ENCODE data around the gene GLB1L3. TPM values are rescaled to one million over a fixed set of nuclear protein-coding genes. Genes with fewer than 3 reads are reported as not detected.

Gene GLB1L3
- polyA plus RNA-seq, 6 donors from 2014 or later: not detected

DNA sequence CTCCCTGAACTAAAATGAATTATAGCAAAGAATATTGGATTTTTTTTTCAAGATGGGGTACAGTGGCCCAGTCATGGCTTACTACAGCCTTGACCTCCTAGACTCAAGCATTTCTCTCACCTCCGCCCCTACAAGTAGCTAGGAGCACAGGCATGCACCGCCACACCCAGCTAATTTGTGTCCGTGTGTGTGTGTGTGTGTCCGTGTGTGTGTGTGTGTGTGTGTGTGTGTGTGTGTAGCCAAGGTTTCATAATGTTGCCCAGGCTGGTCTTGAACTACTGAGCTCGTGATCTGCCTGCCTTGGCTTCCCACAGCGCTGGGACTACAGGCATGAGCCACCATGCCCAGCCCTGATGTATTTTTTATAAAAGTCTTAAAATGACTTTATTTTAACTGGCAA, 35.6 kb upstream of the GLB1L3 start:
- Mint-ChIP-seq H3K36me3 (peaks cover 14 to 30% of the 10 kb centered on the region in 2 donors), H3K4me1 (peaks cover 0 to 6% (median 4%) of the 10 kb centered on the region in 3 donors), H3K27me3 (no peaks in the 10 kb centered on the region), H3K27ac (no peak overlapping the region), H3K9me3 (no peaks in the 10 kb centered on the region), H3K4me3 (no peak overlapping the region)
- DNase-seq (no peak), ATAC-seq (ENCODE audit: low read depth in 2 of 2) (no peak)

DNA sequence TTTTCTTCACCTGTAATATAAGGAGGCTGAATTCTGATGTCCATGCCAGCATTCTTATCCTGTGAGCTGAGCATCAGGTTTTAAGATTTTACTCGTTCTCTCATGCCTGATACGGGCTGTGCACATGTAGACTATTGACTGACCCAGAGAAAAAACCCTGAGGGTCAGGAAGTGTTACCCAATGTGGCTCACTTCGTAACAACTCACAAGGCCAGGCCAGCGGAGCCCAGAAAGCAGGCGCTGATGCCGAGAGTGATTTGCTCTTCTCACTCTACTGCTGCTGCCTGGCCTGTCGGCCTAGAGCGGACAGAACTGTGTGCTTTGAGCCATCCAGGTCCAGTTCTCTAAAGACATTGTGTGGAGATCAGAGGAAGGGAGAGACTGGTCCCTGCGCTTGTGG, 33.8 kb upstream of the GLB1L3 start:
- H3K27ac Mint-ChIP-seq: peak overlapping the region in 1 of 6 donors; percentile 57
- H3K36me3 Mint-ChIP-seq: peaks cover 21 to 29% of the 10 kb centered on the region in 2 donors
- H3K9me3 Mint-ChIP-seq: no peaks in the 10 kb centered on the region
- H3K4me1 Mint-ChIP-seq: peaks cover 0 to 6% (median 4%) of the 10 kb centered on the region in 3 donors
- no peak for ATAC-seq (ENCODE audit: low read depth in 2 of 2)
- no peaks in the 10 kb centered on the region for H3K27me3 Mint-ChIP-seq
- no peak overlapping the region for H3K4me3 Mint-ChIP-seq
- no peak for DNase-seq

DNA sequence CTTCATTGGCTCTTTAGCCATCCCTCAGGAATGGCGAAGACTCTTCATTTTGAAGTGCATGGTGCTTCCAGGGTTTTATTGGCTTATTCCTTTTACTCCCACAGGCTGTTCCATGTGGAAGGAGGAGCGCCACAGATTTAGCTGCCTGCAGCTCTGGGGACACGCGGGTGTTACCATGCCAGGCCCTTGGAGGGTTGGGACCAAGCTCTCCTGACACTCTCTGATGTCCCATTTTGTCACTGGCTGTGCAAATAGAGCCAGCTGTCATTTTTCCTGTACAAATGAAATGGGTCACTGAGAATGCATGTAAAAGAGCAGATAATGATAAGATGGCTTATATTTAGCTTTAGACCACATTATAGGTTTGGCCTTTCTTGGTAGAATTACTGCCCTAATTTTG, 32.3 kb upstream of the GLB1L3 start:
- DNase-seq (no peak), ATAC-seq (ENCODE audit: low read depth in 2 of 2) (no peak)
- H3K9me3 Mint-ChIP-seq: no peaks in the 10 kb centered on the region
- H3K27ac Mint-ChIP-seq: peak overlapping the region in 1 of 6 donors; percentile 42
- no peak overlapping the region for H3K4me3 Mint-ChIP-seq
- H3K27me3 Mint-ChIP-seq: no peaks in the 10 kb centered on the region
- peaks cover 0 to 6% (median 4%) of the 10 kb centered on the region in 3 donors for H3K4me1 Mint-ChIP-seq
- peaks cover 28 to 32% of the 10 kb centered on the region in 2 donors for H3K36me3 Mint-ChIP-seq

DNA sequence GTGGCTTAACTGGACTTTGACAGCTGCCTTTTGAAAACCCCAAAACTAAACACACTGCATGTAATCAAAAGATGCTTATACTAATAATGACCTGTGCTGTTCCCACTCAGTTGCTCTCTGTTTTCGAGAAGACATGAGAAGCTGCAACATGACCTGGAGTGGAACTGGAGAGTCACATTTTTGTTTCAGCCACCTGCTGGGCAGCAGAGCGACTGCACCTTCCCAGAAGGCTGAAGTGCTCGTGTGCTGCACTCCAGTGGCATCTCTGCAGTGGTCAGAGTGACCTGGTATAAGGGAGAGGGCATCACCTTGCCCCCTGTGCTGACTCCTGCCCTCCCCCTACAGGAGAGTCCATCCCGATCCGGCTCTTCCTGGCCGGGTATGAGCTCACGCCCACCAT, 31.6 kb upstream of the GLB1L3 start:
- peak; percentile 71 to 87 for ATAC-seq (ENCODE audit: low read depth in 2 of 2)
- no peak for DNase-seq
- peaks cover 28 to 31% of the 10 kb centered on the region in 2 donors for H3K36me3 Mint-ChIP-seq
- H3K4me3 Mint-ChIP-seq: no peak overlapping the region
- H3K9me3 Mint-ChIP-seq: no peaks in the 10 kb centered on the region
- no peak overlapping the region for H3K27ac Mint-ChIP-seq
- H3K27me3 Mint-ChIP-seq: no peaks in the 10 kb centered on the region
- peaks cover 0 to 6% (median 4%) of the 10 kb centered on the region in 3 donors for H3K4me1 Mint-ChIP-seq

DNA sequence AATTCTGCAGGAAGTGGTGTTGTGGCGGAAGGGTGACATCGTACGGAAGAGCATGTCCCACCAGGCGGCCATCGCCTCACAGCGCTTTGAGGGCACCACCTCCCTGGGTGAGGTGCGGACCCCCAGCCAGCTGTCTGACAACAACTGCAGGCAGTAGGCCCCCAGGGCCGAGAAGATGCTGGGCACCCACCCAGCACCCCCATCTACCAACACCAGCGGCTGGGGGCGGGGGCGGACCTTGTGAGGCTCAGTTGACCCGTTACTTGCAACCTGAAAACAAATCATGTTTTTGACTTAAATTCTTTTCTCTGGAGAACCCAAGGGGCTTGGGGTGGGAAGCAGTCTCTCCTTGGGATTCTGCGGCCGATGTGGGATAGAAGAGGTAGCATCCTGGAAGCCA, 30.7 kb upstream of the GLB1L3 start:
- Mint-ChIP-seq H3K36me3 (peaks cover 23 to 31% of the 10 kb centered on the region in 2 donors), H3K9me3 (no peaks in the 10 kb centered on the region), H3K4me1 (peaks cover 0 to 6% (median 4%) of the 10 kb centered on the region in 3 donors), H3K4me3 (no peak overlapping the region), H3K27ac (no peak overlapping the region), H3K27me3 (no peaks in the 10 kb centered on the region)
- ATAC-seq (ENCODE audit: low read depth in 2 of 2) (no peak), DNase-seq (no peak)

DNA sequence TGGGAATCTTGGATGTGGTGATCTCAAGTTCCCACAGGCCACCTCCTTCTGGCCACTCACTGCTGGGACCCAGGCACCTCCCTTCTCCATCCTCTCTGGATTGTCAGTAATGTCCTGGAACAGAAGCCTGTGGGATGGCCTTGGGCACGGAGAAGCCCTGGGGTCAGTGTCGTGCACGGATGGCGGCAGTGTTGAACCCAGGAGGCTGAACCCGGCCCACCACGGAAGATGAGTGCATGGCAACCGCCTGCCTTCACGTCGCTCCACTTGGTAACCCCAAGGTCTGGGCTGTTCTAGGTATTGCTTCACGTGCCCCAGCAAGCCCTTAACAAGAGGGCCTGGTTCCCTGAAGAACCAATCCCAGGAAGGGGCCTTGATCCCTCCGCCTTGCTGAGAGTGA, 30.1 kb upstream of the GLB1L3 start:
- DNase-seq (no peak), ATAC-seq (ENCODE audit: low read depth in 2 of 2) (no peak)
- Mint-ChIP-seq H3K9me3 (no peaks in the 10 kb centered on the region), H3K4me1 (peaks cover 0 to 6% (median 4%) of the 10 kb centered on the region in 3 donors), H3K27ac (no peak overlapping the region), H3K4me3 (no peak overlapping the region), H3K27me3 (no peaks in the 10 kb centered on the region), H3K36me3 (peaks cover 23 to 31% of the 10 kb centered on the region in 2 donors)

DNA sequence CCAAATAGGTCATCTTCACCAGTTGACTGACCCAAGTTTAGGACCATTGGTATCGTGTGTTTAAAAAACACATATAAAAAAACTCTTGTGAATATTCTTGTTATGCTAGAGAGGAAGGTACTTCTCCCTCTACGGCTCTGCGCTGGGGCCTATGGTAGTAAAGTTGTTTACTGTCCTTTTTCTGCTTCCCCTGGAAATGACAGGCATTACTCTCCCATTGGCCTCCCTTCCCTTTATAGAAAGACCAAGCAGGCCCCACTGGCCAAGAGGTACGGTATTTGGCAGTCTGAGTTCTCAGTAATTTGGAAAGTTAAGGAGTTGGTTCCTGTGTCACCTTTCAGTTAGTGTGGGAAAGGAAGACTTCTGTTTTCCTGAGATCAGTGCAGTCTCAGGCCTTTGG, 29.5 kb upstream of the GLB1L3 start:
- no peaks in the 10 kb centered on the region for H3K9me3 Mint-ChIP-seq
- H3K36me3 Mint-ChIP-seq: peaks cover 23 to 31% of the 10 kb centered on the region in 2 donors
- peaks cover 0 to 6% (median 4%) of the 10 kb centered on the region in 3 donors for H3K4me1 Mint-ChIP-seq
- no peak for DNase-seq
- peak overlapping the region in 1 of 8 donors; percentile 6 for H3K4me3 Mint-ChIP-seq
- no peak for ATAC-seq (ENCODE audit: low read depth in 2 of 2)
- no peak overlapping the region for H3K27ac Mint-ChIP-seq
- H3K27me3 Mint-ChIP-seq: no peaks in the 10 kb centered on the region

DNA sequence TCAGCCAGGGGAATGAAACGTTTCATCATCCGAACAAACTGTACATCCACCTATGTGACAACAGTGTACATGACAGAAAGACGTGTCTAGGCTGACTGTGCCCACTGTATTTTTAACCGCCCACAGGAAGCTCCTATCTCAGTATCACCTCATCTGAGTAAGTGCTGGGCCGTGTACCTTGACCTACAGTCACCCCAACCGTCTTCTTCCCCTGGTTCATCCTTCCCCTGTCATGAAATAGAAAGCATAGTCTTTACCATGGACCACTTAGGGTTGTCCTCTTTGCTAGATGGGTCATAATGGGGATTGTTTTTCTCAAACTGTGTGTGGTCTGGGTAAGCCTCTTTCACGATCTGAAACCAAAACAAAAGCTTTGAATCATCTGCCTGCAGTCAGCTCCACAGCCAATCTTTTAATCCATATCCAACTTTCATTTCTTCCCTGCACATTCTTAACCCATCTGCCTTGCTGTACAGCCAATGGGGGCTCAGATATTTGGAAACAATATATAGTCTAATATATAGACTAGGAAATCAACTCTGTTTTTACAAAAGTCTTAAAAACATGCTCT, 27.2 kb upstream of the GLB1L3 start:
- Mint-ChIP-seq H3K36me3 (peaks cover 23 to 31% of the 10 kb centered on the region in 2 donors), H3K27me3 (no peaks in the 10 kb centered on the region), H3K4me3 (peak overlapping the region in 2 of 8 donors; percentile 2 to 56), H3K4me1 (peaks cover 11 to 16% (median 15%) of the 10 kb centered on the region in 3 donors), H3K27ac (no peak overlapping the region), H3K9me3 (no peaks in the 10 kb centered on the region)
- no peak for ATAC-seq (ENCODE audit: low read depth in 2 of 2)
- no peak for DNase-seq

DNA sequence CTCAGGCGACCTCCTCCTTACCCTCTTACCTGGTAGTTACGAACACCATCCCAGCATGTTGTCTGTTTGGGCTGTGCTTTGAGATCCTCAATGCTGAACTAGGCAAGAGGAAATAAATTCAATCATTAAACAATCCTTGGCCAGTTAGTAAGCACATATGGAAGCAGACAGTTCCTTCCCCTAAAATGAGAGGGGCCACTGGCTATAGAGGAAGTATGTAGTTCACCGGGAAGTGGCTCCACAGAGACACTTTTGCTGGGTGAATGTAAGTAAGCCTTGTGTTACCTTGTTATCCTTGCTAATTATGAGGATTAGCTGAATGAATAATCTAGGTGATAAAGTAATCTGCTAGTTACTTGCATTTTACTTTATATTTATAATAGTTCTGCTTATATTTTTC, 25.9 kb upstream of the GLB1L3 start:
- Mint-ChIP-seq H3K36me3 (peaks cover 23 to 31% of the 10 kb centered on the region in 2 donors), H3K4me1 (peaks cover 11 to 20% (median 14%) of the 10 kb centered on the region in 3 donors), H3K4me3 (no peak overlapping the region), H3K9me3 (no peaks in the 10 kb centered on the region), H3K27ac (no peak overlapping the region), H3K27me3 (no peaks in the 10 kb centered on the region)
- DNase-seq (no peak), ATAC-seq (ENCODE audit: low read depth in 2 of 2) (no peak)

DNA sequence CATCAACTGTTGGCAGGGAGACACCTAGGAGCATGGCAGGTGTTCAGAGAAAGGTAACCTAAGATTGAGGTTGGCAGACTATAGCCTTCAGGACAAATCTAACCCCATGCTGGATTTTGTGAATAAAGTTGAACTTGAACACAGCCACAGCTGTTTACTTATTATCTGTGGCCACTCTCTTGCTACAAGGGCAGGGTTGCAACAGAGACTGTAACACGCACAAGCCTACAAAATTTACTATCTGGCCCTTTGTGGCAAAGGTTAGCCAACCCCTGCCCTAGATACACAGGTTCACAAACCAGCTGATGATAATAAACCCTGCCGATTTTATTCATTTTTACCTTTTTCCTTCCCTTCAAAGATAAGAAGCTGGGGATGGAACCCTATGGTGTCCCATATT, 25.5 kb upstream of the GLB1L3 start:
- ATAC-seq (ENCODE audit: low read depth in 2 of 2): no peak
- no peak overlapping the region for H3K4me3 Mint-ChIP-seq
- no peaks in the 10 kb centered on the region for H3K27me3 Mint-ChIP-seq
- DNase-seq: no peak
- no peaks in the 10 kb centered on the region for H3K9me3 Mint-ChIP-seq
- no peak overlapping the region for H3K27ac Mint-ChIP-seq
- H3K36me3 Mint-ChIP-seq: peaks cover 23 to 31% of the 10 kb centered on the region in 2 donors
- peaks cover 11 to 20% (median 14%) of the 10 kb centered on the region in 3 donors for H3K4me1 Mint-ChIP-seq

DNA sequence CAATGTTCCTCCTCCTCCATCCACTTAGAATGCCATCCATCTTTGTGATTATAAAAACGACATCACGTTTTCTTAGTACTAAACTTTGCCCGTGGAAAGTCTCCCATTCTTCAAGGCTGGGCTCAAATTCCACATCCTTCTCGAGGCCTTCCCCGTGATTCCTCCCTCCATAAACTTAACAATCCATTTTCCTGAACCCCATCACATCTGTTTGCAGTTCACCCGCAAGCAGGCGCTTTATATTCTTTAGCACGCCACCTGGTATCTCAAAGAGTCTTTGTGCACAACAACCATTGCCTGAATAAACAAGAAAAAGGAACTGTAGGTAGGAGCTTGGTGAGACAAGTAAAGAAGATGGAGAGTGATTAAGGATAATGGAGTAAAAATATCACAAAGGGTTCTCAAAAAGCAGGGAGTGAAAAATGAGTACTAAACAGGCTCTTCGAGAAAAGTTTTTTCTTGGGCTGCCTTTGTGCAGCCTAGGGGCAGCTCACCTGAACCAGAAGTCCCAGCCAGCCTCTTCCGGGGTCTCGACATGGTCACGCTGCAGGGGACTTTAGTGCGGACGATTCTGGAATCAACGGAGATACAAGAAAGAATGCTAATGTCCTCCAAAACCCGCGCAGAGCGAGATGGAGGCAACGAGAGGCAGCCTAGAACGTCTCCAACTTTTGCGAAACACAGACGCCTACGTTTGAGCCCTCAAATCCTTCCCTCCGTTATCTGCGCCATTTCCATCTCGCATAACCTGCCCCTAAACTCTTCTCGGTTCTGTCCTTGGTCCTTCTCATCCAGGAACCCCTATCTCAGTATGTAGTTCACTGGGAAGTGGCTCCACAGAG, 23.6 kb upstream of the GLB1L3 start:
- peaks cover 12 to 18% of the 10 kb centered on the region in 2 donors for H3K36me3 Mint-ChIP-seq
- ATAC-seq (ENCODE audit: low read depth in 2 of 2) (peak; percentile 3 to 8), DNase-seq (no peak)
- H3K4me3 Mint-ChIP-seq: peak overlapping the region; percentile 94 to 99 (median 96)
- peak overlapping the region in 5 of 6 donors; percentile 8 to 89 (median 78) for H3K27ac Mint-ChIP-seq
- no peaks in the 10 kb centered on the region for H3K9me3 Mint-ChIP-seq
- H3K27me3 Mint-ChIP-seq: no peaks in the 10 kb centered on the region
- peaks cover 13 to 20% (median 14%) of the 10 kb centered on the region in 3 donors for H3K4me1 Mint-ChIP-seq

DNA sequence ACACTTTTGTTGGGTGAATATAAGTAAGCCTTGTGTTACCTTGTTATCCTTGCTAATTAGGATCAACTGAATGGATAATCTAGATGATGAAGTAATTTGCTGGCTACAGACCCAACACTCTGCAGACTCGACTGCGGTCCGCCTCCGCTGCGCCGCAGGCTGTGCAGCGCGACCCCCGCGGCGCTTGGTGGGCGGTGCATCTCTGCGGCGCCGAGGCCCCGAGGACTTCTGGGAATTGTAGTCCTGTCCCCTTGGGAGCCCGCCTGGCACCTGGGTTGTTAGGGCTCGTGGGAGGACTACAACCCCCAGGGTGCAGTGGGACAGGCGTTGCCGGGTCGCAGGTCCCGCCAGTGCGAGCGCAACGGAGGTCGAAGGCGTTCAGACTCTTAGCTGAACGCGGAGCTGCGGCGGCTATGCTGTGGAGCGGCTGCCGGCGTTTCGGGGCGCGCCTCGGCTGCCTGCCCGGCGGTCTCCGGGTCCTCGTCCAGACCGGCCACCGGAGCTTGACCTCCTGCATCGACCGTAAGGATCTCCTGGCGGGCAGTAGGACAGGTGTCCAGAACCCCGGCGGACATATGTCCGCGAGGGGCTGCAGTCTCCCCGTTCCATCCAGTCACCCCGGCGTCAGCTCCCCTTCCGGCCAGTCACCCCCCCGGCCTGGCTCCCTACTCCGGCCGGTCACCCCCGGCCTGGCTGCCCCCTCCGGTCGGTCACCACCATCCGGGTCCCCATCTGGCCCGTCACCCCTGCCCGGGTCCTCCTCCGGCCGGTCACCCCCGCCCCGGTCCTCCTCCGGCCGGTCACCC, 22.8 kb upstream of the GLB1L3 start, which contains the start of the genes ACAD8 and THYN1:
Gene ACAD8, plus strand, starts transcription at position 381 of the 806 bp plus-strand sequence. Its CDS starts 33 bp downstream, at position 414.
Gene THYN1, minus strand, starts transcription at position 165 of the 806 bp plus-strand sequence. CDS start 470 bp downstream, outside the sequence.
- peak within 1 kb of the TSS; percentile 94 to 99 (median 96) for H3K4me3 Mint-ChIP-seq
- peak within 1 kb of the TSS in 5 of 6 donors; percentile 8 to 89 (median 78) for H3K27ac Mint-ChIP-seq
- peak; percentile 95 for DNase-seq
- no peaks in the 10 kb centered on the region for H3K9me3 Mint-ChIP-seq
- no peaks in the 10 kb centered on the region for H3K27me3 Mint-ChIP-seq
- H3K36me3 Mint-ChIP-seq: peaks cover 7 to 15% of the 10 kb centered on the region in 2 donors
- peaks cover 13 to 20% (median 14%) of the 10 kb centered on the region in 3 donors for H3K4me1 Mint-ChIP-seq
- ATAC-seq (ENCODE audit: low read depth in 2 of 2): peak; percentile 99

All from naive B cell (primary cell).